ENCODE measurements around the gene SMIM1.

SMIM1 gene

DNA sequence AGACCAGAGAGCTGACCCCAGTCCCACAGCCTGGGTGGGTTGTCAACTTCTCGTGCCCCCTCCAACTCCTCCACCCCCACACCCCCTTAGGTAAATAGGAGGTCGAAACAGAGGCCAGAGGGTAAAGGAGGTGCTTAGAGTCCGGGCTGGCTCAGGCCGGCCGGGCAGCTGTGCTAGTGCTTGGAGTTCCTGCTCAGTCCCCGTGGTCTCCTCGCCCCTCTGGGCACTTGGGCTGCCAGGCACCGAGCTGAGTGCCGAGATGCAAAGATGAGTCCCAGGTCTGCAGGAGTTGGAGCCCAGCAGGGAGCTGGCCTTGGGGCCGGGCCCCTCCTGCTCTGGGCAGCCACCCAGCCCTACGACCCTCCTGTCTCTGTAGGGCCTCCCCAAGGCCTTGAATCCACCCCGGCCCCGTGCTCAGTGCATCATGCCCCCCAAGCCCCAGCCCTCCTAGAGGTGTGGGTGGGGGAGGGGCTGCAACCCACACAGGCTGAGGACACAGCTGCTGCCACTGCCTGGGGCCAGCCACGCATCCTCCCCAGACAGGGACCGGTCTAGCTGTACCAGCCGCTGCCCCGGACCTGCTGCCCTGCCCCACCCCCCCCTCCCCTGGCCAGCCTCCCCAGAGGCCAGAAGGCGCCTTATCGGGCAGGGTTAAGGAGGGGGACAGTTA is 1.9 kb downstream of the SMIM1 start:
- TF ChIP-seq, protein P1, sequence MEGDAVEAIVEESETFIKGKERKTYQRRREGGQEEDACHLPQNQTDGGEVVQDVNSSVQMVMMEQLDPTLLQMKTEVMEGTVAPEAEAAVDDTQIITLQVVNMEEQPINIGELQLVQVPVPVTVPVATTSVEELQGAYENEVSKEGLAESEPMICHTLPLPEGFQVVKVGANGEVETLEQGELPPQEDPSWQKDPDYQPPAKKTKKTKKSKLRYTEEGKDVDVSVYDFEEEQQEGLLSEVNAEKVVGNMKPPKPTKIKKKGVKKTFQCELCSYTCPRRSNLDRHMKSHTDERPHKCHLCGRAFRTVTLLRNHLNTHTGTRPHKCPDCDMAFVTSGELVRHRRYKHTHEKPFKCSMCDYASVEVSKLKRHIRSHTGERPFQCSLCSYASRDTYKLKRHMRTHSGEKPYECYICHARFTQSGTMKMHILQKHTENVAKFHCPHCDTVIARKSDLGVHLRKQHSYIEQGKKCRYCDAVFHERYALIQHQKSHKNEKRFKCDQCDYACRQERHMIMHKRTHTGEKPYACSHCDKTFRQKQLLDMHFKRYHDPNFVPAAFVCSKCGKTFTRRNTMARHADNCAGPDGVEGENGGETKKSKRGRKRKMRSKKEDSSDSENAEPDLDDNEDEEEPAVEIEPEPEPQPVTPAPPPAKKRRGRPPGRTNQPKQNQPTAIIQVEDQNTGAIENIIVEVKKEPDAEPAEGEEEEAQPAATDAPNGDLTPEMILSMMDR (conservative IDR thresholded peaks at IDR 0.05; ENCODE audit: low read length): no peak
- Histone ChIP-seq H3K9ac (ENCODE audit: low read depth, low read length, poor library complexity, severe bottlenecking) (no peak overlapping the region), H2AFZ (ENCODE audit: low read length) (no peak overlapping the region), H3K9me2 (replicated peaks; ENCODE audit: low read depth, low read length) (no peaks in the 10 kb centered on the region), H3K27me3 (ENCODE audit: insufficient read depth, low read length, poor library complexity, severe bottlenecking) (no peaks in the 10 kb centered on the region), H3K9me3 (ENCODE audit: insufficient read depth, low read depth, low read length) (no peaks in the 10 kb centered on the region), H4K20me1 (ENCODE audit: insufficient read depth, low read length, poor library complexity, severe bottlenecking) (no peaks in the 10 kb centered on the region), H3K4me1 (ENCODE audit: insufficient read depth, low read length, poor library complexity, severe bottlenecking) (peaks cover 5% of the 10 kb centered on the region), H3K36me3 (ENCODE audit: insufficient read depth, low read length) (peaks cover 5% of the 10 kb centered on the region; the same call in 1 of the 2 replicates), H3F3A (ENCODE audit: low read depth) (no peaks in the 10 kb centered on the region), H3K79me2 (ENCODE audit: insufficient read depth, low read length) (no peaks in the 10 kb centered on the region), H3K4me2 (ENCODE audit: low read depth, low read length, poor library complexity, severe bottlenecking) (no peak overlapping the region), H3K4me3 (ENCODE audit: low read length, poor library complexity, severe bottlenecking) (no peak overlapping the region)

DNA sequence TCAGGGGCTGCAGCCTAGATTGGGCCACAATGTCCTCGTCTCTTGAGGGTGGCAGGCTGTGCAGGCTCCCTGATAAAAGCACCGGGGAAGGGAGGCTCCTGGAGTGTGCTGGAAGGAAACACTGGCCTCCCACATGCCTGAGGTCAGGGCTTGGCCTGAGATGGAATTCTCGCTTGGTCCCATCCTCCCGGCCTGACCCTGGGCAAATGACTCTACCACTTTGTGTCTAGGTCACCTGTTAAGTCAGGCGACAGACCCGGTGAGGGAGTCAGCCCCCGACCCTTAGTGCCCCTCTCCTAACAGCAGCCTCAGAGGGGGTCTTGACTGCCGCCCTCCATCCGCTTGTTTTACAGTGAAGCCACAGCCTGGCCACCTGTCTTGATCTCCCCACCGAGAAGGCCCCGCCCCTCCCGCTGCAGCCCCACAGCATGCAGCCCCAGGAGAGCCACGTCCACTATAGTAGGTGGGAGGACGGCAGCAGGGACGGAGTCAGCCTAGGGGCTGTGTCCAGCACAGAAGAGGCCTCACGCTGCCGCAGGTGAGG is 2.5 kb downstream of the SMIM1 start:
- no peak overlapping the region for H3K4me3 ChIP-seq (ENCODE audit: low read length, poor library complexity, severe bottlenecking)
- H3K9ac ChIP-seq (ENCODE audit: low read depth, low read length, poor library complexity, severe bottlenecking): no peak overlapping the region
- H3K36me3 ChIP-seq (ENCODE audit: insufficient read depth, low read length): peaks cover 11% of the 10 kb centered on the region; the same call in 1 of the 2 replicates
- peak overlapping the region; percentile 1 for H3K4me2 ChIP-seq (ENCODE audit: low read depth, low read length, poor library complexity, severe bottlenecking)
- no peaks in the 10 kb centered on the region for H3K9me3 ChIP-seq (ENCODE audit: insufficient read depth, low read depth, low read length)
- no peak for TF ChIP-seq EZH2phosphoT487 (IDR thresholded peaks at IDR 0.05; ENCODE audit: borderline replicate concordance)
- TF ChIP-seq, protein P1 (conservative IDR thresholded peaks at IDR 0.05; ENCODE audit: low read length): no peak
- H4K20me1 ChIP-seq (ENCODE audit: insufficient read depth, low read length, poor library complexity, severe bottlenecking): no peaks in the 10 kb centered on the region
- no peaks in the 10 kb centered on the region for H3K79me2 ChIP-seq (ENCODE audit: insufficient read depth, low read length)
- no peaks in the 10 kb centered on the region for H3F3A ChIP-seq (ENCODE audit: low read depth)
- no peaks in the 10 kb centered on the region for H3K9me2 ChIP-seq (replicated peaks; ENCODE audit: low read depth, low read length)
- H3K27me3 ChIP-seq (ENCODE audit: insufficient read depth, low read length, poor library complexity, severe bottlenecking): no peaks in the 10 kb centered on the region
- peaks cover 5% of the 10 kb centered on the region for H3K4me1 ChIP-seq (ENCODE audit: insufficient read depth, low read length, poor library complexity, severe bottlenecking)
- H2AFZ ChIP-seq (ENCODE audit: low read length): no peak overlapping the region

DNA sequence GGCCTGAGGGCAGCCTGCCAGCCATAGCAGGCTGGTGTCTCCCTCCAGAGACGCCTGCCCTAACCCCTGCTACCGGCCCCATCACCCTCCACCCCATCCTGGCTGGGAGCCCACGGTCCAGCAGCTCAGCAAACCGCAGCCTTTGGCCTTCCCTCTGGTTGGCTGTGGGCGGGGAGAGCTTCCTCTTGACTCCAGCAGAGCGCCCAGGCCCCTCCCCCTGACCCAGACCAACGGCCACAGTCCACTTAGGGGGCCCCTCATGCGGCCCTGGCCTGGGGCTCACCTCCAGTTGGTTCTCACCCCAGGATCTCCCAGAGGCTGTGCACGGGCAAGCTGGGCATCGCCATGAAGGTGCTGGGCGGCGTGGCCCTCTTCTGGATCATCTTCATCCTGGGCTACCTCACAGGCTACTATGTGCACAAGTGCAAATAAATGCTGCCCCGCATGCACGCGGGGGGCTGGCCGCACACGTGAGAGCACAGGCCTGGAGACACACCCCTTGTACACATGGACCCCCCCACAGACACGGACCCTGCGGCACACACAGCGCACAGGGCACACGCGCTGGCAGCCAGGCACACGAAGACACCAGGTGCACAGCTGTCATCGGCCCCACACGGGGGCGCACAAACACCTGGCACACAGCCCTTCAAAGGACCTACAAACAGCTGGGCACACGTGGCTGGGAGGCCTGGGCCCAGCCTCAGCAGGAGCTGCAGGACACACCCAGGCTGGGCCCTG is 3.1 kb downstream of the SMIM1 start:
- no peak overlapping the region for H3K4me3 ChIP-seq (ENCODE audit: low read length, poor library complexity, severe bottlenecking)
- H2AFZ ChIP-seq (ENCODE audit: low read length): no peak overlapping the region
- H3K9me3 ChIP-seq (ENCODE audit: insufficient read depth, low read depth, low read length): no peaks in the 10 kb centered on the region
- H3K4me2 ChIP-seq (ENCODE audit: low read depth, low read length, poor library complexity, severe bottlenecking): peak overlapping the region; percentile 1
- no peaks in the 10 kb centered on the region for H3K79me2 ChIP-seq (ENCODE audit: insufficient read depth, low read length)
- no peak overlapping the region for H3K9ac ChIP-seq (ENCODE audit: low read depth, low read length, poor library complexity, severe bottlenecking)
- no peaks in the 10 kb centered on the region for H3K9me2 ChIP-seq (replicated peaks; ENCODE audit: low read depth, low read length)
- no peaks in the 10 kb centered on the region for H4K20me1 ChIP-seq (ENCODE audit: insufficient read depth, low read length, poor library complexity, severe bottlenecking)
- H3F3A ChIP-seq (ENCODE audit: low read depth): no peaks in the 10 kb centered on the region
- peaks cover 17% of the 10 kb centered on the region; the same call in 1 of the 2 replicates for H3K36me3 ChIP-seq (ENCODE audit: insufficient read depth, low read length)
- H3K27me3 ChIP-seq (ENCODE audit: insufficient read depth, low read length, poor library complexity, severe bottlenecking): no peaks in the 10 kb centered on the region
- TF ChIP-seq EZH2phosphoT487 (IDR thresholded peaks at IDR 0.05; ENCODE audit: borderline replicate concordance): no peak
- TF ChIP-seq, protein P1 (conservative IDR thresholded peaks at IDR 0.05; ENCODE audit: low read length): peak; percentile 62
- H3K4me1 ChIP-seq (ENCODE audit: insufficient read depth, low read length, poor library complexity, severe bottlenecking): peaks cover 5% of the 10 kb centered on the region

Data from Loucy (cell line).